HG03280 (cell line): ENCODE data around the gene CETP.
"Not testable (repeated sequence)": the region's sequence is repeated elsewhere in the genome, so short reads cannot be mapped to it uniquely, and the experiment has no call there.

Experiments used
- ATAC-seq: cut with Tn5 transposase; IDR thresholded peaks from one replicate; pipeline ENCODE4 v1.9.1; 2021; ENCODE audit warnings: mild to moderate bottlenecking, moderate library complexity; ENCODE audit not compliant: unreplicated experiment

CETP gene

DNA sequence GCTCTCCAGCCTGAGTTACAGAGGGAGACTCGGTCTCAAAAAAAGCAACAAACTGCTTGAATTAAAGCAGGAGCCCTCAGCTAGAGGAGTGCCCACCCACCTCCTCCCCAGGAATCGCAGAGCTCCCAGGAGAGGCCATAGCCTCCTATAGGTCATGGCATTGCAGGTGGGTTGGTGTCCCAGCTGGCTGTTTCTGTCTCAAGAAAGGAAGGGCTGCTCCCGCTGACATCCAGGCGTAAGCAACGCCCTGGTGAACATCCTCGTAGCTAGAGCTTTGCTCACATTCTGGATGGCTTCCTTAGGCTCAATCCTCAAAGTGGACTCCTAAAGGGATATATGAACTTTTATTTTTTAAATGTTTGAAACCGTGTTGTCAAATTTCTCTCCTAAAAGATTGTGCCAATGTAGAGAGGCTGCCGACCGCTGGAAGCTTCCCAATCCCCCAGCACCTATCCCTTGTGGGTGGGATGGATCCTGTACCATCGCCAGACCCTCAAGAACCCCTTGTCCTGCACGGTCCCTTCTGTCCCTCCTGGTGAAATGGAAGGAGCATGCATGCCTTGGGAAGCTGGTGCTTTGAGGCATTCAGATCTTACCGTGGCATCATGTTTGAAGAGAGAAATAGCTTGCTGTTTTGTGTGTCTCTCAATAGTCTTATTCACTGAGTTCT, 33.5 kb downstream of the CETP start:
- no peak for ATAC-seq

DNA sequence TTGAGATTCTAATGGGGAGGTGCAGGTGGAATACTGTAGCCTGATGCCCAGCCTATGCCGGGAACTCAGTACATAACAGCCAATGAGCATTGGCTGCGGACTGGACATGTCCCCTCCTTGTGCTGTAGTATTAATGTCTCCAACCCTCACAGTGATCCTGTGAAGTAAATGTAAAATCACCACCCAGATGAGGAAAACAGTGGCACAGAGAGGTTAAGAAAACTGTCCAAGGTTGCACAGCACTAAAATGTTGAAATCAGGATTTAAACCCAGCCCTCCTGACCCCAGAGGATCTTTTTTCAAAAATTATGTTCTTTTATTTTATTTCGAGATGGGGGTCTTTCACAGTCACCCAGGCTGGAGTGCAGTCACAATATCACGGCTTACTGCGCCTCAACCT, 35.5 kb downstream of the CETP start:
- ATAC-seq: no peak

DNA sequence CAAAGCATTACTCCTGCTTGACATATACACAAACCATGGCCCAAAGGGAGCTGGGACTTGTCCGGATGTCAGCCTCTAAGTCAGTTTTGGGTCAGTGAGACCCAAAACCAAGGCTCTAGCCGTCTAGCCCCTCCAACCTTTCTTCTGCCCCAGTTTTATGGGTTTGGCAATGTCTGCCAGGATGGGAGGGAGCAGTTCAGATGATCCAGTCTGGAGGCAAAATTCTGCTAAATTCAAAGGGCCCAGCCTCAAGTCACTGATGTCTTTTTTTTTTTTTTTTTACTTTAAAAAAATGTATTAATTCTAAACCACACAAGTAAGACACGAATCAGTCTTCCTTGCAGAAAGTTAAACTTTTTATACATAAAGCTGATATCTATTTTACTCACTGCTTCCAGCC, 36.2 kb downstream of the CETP start:
- ATAC-seq: no peak

DNA sequence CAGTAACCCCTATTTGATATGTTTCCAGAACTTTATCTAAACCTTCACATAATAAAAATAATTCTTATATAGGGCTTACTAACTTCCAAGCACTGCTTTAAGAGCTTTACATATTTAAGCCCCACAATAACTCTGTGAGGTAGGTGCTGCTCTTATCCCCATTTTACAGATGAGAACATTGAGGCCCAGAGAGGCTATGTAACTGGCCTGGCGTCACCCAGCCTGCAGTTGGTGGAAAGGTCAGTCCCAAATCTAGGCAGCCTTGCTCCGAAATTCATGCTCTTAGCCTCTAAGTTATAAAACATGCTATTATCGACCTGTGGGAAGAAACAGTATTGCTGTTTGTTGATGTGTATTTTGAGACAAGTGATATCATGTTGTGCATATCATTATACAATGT, 36.6 kb downstream of the CETP start:
- ATAC-seq: no peak

DNA sequence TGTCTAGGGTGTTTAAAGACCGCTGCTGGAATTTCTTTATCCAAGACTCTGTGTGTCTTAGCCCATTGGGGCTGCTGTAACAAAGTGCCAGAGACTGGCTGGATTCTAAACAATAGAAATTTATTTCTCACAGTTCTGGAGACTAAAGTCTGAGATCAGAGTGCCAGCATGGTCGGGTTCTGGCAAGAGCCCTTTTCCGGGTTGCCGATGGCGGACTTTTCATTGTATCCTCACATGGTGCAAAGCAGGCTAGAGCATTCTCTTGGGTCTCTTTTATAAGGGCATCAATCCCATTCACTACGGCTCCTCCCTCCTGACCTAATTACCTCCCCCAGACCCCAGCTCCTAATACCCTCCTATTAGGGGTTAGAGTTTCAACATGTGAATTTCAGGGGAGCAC, 37.1 kb downstream of the CETP start:
- ATAC-seq: no peak

DNA sequence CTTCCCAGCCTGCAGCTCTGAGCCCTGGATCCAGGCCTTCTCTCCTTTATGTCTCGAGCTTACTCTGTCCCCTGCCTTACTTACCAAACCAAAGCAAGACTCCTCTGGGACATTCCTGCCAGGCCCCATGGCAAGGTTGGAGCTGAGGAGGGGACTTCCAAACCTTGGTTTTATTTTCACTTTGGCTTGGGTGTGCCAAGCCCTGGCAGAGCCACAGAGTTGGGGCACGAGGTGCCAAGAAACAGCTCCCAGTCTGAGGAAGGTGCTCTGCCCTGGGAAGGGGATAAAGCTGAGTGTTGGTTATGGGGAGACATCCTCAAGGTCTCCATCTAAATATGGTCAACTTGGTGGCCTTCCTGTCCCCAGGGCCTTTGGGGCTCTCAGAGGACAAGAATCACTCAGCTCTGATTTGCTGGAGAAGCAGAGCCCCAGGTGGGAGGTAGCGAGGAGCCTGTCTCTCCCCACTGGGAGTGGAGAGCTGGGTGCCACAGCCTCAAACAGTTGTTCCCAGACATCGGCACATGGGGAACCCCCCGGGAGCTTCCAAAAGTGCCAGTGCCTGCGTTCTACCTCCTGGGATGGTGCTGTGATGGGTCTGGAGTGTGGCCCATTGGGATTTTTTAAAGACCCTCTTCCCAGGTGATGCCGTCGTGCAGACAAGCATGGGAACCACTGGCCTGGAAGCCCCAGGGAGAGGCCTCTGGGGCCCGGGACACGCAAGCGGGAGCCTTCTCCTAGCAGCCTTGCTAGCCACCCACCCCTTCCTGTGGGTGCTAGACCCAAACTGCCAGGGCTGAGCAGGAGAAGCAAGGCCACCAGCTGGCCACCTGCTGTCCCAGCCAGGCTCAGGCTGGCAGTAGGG, 37.9 kb downstream of the CETP start:
- no peak for ATAC-seq

DNA sequence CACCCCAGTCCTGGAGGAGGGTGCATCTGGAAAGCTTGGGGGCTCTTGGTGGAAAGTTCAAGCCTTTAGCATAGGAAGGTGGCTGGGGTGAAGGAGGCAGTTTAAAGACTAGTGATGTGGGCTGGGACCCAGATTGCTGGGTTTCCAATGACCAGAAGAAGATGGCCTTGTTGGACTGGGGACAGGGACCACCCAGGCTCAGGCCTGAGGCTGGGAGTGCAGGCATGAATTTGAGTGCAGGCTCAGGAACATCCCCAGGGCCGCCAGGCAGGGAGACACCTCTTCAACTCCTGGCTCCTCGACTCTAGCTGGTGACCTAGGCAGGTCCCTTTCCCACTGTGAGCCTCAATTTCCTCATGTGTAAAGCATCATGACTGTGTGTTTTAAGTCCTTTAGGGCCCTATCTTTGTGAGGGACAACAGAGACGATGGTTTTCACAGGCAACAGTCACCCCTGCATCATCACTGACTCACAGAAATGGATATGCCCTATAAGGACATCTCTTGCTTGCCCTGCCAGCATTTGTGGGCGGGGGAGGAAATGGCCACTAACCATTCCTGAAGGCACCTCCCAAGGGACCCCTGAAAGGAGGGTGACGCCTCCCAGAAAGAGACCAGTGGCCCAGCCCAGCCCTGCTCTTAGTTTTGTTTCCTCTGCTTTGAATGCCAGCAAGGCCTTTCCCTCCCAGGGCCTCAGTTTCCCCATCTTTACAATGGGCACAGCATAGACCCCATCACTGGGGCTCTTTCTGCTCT, 38.7 kb downstream of the CETP start:
- ATAC-seq: no peak

DNA sequence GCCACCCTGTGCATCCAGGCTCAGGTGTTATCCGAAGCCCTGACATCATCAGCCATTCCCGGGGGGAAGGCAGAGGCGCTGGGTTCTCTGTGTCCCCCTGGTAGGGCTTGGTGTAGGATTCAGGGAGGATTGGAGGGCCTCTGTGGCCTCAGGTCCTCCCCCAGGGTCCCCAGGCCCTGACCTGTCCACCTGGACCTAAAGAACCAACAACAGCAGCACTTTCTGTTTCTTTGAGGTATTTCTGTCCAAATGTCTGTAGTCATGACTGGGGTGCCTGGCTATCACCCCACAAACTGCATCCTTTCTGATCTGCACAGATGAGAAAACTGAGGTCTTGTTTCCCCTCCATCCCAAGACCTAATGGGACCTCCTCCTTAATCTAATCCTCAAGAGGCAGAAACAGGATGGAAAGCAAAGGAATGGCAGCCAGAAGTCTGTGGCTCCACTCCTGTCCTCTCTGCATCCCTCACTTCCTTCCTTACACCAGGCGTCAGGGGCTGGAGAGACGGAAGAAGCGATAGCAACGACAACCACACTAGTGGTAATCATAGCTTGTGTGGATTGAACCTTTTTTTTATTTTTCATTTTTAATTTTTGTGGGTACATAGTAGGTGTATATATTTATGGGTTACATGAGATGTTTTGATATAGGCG, 39.4 kb downstream of the CETP start:
- ATAC-seq: no peak

DNA sequence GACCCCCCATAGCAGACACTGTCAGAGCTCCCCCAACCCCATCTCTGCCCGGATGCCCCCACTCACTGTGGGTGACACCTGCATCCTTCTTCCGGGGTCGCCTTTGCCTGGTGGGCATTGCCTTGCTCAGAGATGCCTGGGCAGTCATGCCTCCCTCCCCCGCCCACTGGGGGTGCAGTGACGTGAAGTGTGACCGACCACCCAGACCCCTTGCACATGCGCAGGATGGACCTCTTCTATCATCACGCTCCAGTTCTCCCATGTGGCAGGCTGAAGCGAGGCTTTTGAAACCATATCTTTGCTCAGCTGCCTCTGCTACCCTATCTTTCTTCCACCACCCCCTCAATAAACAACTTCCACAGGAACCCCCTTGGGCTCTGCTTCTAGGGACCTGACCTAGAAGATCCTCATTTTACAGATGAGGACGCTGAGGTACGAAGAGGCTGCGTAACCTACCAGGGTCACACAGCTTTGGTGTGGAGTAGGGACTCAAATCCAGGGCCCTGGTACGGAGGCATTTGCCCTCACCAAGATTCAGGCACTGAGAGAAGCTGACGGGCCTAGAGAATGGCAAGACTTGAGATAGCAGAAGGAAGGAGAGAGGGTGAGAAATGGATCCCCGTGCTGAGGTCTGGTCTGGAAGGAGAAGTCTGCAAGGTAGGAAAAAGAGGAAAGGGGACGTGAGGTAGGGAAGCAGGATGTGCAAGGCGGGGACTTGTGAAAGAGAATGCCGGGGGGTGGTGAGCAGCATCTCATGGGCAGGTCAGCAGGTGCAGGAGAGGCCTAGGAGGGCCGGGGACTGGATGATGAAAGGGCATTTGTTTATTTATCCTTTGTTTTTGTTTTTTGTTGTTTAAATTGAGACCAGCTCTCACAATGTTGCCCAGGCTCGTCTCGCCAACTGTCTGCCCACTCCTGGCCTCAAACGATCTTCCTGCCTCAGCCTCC, 42.0 kb downstream of the CETP start:
- no peak for ATAC-seq

DNA sequence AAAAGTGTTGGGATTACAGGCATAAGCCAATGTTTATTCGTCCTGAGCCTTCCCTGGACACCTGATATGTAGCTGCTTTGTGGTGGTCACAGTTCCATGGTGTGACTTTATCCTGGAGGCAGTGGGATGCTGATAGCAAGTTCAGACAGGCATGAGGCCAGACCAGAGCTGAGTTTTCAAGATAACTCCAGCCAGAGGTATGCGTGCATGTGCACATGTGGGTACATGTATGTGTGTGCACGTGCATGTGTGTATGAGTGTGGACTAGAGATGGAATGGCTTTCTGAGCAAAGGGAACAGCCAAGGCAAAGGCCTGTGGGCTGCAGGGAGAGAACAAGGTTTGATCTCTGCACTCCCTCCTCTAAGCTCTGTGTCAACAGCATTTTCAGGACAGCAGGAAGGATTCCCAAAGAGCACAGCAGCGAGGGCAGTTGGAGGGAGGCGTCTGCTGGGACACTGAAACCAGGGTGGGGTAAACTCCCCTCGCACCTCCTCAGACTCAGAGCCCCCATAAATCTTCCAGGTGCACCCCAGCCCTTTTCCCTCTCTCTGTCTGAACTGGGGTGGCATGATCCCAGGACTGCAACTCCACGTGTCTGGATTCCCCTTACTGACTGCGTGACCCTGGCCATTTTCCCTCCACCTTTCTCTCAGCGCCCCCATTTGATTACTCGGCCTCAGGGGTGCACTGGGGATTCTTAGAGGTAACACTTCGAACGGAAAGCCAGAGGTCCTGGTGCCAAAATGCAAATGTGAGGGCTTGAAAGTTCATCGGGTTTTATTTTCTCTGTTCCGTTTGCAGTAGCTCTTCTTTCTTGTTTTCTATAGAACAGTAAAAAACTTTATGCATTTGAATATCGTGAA, 42.9 kb downstream of the CETP start:
- no peak for ATAC-seq

DNA sequence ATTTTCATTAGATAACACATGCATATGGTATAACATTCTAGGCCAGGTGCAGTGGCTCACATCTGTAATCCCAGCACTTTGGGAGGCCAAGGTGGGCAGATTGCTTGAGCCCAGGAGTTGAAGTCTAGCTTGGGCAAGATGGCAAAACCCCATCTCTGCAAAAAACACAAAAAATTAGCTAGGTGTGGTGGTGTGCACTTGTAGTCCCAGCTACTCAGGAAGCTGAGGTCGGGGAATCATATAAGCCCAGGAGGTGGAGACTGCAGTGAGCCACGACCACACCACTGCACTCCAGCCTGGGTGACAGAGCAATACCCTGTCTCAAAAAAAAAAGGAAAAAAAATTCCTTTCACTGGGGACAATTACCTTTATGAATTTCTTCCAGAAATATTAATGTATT, 43.8 kb downstream of the CETP start:
- not testable (repeated sequence) for ATAC-seq

DNA sequence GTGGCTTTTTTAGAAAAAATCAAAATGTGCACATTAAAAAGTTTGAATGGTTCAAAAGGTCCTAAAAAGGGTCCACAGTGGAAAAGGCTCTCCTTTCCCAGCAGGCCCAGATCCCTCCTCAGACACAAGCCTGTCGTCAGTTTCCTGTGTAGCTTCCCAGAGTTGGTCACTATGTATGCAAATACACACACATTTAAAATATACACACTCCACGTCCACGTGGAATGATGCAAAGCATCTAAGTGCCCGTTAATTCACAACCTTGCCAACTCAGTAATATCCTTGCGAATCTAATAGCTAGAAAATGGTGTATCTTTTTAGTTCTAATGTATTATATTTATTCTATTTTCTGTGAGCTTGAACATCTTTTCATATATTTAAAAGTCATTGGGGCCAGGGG, 45.3 kb downstream of the CETP start:
- ATAC-seq: no peak

DNA sequence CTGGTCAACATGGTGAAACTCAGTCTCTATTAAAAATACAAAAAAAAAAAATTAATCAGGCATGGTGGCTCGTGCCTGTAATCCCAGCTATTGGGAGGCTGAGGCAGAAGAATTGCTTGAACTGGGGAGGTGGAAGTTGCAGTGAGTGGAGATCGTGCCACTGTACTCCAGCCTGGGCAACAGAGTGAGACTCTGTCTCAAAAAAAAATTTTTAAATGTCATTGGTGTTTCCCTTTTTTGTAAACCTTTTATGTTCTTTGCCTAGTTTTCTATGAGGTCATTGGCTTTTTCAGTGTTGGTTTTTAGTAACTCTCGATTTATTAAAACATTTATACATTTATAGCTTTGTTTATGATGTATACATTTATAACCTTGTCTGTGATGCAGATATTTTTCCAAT, 45.8 kb downstream of the CETP start:
- no peak for ATAC-seq

DNA sequence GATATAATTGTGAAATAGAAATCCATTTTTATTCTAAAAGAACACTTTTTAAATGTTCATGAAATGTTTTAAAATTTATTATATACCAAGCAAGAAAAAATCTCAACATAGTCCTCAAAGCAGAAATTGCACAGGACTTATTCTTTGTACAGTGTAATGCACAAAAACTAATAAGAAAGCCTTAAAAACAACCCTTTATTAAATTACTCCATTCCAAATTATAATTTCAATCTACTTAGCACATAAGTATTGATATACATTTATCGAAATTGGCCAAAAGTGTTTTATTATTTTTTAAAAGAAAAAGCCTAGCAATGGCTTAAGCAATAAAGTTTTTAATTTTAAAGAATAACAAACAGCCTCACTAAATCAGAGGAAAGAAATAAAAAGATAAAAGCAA, 46.7 kb downstream of the CETP start:
- ATAC-seq: no peak

DNA sequence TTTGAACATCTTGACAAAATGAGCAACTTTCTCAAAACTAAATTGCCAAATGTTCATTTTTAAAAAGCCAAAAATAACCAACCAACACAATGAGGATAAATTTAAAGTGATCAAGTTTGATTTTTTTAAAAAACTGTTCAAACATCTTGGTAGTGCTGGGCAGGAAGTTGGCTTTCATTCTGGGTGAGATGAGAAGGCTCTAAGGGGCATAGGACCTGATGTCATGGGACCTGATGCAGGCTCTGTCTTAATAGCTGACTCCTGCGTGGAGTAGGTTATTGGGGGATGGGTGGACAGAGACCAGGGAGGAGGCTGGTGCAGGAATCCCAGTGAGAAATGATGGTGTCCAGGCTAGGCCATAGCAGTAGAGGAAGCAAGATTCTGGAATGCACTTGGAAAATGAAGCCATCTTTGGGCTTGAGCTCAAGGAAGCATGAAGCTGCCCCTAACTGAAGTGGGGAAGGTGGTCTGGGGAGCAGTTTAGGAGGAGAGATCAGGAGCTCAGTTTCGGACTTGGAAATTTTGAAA, 48.0 kb downstream of the CETP start:
- no peak for ATAC-seq

DNA sequence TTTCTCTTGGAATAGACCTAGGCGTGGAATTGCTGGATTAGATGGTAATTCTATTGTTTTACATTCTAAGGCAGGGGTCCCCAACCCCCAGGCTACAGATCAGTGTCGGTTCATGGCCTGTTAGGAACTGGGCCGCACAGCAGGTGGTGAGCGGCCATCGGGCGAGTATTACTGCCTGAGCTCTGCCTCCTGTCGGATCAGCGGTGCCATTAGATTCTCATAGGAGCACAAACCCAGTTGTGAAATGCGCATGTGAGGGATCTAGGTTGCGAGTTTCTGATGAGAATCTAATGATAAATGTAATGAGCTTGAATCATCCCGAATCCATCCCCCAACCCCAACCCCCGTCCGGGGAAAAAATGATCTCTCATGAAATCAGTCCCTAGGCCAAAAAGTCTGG, 50.6 kb downstream of the CETP start:
- ATAC-seq: no peak

DNA sequence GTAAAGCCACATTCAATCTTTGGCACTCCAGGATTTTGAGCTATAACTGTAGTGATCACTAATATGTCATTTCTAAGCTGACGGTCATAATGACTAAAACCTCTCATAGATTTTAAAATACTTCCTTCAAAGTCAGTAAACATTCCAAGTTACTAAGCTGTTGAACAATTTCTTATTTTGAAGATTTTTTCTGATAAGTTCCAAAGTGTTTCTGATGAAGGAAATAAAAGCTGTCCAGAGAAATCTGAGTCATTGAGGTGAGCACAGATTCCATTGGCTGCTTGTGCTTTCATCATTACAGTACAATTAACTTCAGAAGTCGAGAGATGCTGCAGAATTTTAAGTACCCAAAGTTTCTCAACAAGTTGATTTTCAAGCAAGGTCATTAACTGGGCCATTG, 51.5 kb downstream of the CETP start:
- ATAC-seq: no peak

DNA sequence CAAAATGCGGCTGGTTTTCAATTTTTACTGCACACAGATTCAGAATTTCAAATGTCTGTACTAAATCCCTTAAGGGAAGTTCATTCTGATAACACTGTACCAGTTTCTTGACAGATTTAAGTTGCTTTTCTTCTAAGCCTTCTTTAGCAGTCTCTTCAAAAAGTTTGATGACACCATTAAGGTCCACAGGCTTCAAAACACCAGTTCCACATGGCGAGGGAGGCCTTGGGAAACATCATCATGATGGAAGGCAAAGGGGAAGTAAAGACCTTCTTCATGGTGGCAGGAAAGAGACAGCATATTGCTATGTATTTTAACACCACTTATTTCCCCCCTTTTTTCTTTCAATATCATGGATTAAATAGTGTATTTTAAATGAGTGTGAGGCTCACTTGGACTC, 52.2 kb downstream of the CETP start:
- ATAC-seq: no peak

DNA sequence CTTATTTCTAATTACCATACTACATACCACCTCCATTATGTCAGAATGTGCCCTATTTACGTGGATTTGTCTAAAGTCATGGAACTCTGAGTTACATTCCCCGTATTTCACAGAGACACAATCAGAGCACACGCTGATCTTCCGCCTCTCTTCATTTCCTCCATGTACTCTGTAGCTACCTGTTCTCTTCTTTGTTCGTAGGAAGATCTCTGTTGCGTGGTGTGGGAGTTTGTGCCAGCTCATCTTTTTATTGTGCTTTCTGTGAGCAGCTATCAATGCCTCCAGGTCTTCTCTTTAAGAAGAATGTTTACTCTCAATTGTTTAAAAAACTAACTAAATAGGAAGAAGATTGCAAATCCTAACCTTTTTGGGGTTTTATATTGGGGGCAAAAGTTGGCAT, 54.6 kb downstream of the CETP start:
- no peak for ATAC-seq
